Hematopoietic multipotent progenitor cell treated with erythropoietin and hydrocortisone succinate and interleukin-3 and kit ligand, for 4 days (in vitro differentiated cells): Measurements from ENCODE around the gene METTL17.
"Not testable (repeated sequence)": the region's sequence is repeated elsewhere in the genome, so short reads cannot be mapped to it uniquely, and the experiment has no call there.

Source experiments
- DNase-seq: peaks from one replicate; pipeline ENCODE4 v3.0.0-alpha.2; 2015

The METTL17 gene

DNA sequence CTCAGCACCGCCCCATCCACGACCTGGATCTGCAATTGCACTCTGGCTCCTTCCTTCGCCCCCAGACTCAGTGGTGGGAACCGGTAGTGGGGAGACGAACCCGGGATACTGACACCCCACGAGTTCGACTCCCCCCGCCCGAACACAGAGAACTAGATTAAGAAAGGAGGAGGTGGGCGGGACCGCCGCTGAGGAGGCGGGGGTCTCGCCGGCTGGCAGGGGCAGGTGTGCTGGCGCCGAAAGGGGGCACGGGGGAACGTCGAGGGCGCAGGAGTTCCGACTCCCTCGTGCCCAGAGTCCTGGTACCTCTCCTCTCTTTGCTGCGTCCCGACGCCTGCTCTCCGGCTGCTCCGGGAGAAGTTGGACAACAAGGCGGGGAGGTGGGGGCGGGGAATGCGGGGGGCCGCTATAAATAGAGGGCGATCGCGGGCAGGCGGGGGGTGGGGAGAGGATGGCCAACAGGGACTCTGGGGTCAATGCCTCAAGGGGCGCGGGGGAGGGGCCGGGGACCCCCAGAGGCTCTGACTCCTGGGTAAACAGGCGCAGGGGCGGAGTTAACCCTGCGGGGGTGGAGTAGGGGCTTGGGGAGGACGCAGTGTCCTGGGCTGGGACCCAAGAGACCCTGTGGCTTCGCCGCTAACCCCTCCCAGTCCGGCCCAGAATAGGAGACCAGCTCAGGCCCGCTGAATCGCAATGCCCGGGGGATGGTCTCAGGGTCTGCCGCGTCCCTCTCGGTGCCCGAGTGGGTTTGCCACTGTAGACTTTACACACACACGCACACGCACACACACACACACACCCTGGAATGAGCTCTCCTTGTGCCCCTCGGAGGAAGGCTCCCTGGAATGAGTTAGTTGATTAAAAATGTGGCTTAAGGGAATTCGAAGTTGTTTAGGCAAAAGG lies 35.8 kb downstream of the METTL17 start:
- DNase-seq = no peak

DNA sequence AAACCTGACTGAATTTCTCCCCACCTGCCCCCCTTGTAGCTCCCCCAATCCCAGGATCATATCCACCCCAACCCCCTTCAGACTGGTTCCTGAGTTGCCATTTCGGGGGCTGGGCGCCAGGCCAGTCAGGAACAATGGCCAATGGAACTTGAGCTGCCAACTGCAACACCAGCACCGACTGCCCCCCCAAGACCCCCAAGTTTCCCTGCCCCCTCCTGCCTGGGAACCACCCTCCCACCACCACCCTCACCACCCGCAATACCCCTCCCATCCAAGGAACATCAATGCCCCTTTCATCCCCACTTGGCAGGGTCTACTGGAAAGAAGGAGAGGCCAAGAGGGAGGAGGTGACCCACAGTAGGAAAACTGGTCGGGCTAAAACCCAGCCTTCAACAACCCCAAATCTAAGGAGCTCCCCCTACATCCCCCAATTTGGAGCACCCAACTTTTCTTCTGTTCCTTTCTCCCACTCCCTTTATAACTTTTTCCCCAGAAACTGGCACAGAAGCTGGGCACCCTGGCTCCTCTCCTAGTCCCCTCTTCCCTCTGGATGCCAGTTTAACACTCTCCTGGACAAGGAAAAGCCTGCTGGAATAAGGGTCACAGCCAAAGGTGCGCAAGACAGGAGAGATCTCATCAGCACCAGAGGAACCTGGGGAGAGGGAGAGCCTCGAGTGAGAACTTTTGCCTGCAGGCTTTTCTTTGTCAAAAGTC lies 36.7 kb downstream of the METTL17 start:
- no peak for DNase-seq

DNA sequence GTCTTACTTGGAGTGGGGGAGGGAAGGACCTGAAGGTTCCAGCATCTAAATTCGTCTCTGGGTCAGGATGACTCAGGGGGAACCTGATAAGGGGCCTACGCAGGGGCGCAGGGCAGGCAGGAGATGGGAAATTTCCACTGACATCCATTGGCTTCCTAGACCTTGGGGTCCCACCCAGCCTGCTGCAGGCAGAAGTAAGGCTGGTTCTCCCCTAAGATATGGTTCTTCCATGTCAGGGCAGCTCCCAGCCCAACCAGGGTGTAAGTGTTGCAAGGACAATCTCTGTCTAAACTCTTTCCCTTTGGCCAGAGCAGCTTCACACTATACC lies 37.2 kb downstream of the METTL17 start:
- no peak for DNase-seq

DNA sequence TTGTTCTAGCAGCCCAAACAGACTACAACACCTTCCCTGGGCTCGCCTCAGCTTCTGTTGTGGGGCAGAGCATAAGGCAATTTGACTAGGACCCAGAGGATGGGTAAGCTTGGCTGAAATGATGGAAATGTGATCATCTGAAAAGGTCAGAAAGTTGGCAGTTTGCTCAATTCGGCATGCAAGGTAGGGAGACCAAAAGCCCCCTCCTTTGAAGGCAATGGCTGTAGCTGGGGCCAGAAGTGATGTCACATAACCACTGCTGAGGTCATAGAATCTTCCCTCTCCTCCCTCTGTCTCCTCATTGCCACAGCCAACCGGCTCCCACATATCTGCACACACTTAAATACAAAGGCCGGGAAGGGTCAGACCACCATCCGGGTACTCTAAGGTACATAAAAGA lies 40.1 kb downstream of the METTL17 start, which contains the start of gene TPPP2:
Gene TPPP2 (plus strand): TSS at position 301 of the 400 bp plus-strand sequence. CDS start 365 bp downstream, outside the sequence.
- no peak for DNase-seq

DNA sequence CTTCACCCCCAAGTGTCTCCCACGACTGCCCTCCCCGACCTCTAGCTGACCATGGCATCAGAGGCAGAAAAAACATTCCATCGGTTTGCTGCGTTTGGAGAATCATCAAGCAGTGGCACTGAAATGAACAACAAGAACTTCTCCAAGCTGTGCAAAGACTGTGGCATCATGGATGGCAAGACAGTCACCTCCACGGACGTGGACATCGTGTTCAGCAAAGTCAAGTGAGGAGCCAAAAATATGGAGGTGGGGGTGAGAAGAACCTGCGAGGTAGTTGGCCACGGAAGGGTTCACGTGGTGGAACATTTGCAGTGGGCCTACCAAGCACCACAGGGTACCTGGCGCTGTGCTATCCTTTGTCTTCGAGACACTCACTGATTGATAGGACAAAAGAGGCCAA lies 40.8 kb downstream of the METTL17 start:
- no peak for DNase-seq

DNA sequence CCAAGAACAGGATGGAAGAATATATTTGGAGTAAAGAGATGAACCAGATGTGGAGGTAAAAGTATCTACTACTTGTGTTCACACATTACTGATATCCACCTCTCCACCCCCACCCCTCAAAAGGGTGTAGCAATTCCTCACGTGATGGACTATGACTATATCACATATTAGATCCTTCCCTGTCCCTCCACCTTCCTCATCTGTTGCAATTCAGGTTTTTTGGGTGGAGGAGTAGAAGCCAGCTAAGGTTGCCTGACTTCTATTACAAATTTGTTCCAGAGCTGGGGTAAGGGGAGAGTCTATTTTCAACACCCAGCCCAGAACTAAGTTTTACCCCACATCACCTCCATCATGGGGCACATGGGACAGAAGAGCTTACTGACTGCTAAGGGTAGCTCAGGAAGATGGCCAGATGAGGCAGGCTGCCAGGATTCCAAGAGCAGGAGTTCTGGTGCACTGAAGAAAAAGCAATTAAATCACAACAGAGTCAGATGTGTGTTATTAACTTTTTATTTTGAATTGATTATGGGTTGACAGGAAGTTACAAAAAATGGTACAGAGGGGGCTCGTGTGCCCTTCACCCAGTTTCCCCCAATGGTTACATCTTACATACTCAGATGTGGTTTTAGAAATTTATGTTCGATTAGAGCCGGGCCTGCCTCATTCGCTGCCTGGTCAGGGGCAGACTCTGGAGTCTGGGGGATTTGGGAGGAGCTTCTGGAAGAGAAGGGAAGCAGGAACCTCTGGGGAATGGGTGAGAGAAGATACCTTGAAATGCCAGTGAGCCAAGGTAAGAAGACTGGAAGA lies 42.7 kb downstream of the METTL17 start:
- no peak for DNase-seq

DNA sequence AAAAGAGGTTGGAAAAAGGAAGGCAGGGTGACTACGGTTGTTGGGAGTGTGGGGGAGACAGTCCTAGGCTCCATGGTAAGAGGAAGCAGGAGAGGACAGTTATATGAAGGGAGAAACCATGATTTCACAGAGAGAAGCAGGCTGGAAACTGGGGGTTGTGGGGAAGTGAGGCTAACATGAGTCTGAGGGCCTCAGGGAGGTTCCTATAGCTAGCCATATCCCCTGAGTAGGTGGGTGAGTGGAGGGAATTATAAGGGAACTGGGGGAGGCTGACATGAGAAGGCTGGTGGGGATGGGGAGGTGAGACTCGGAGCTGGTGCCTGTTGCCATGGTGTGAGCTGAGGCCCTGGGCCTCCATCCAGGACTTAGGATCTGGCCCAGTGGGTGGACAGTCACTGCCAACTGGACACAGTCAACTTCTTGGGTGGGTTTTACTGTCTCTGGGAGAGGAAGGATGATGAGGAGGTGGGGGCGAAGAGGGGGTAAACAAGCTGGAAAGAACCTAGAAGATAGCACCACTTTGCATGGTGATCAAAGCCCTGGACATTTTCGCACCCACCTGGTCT lies 43.4 kb downstream of the METTL17 start:
- no peak for DNase-seq

DNA sequence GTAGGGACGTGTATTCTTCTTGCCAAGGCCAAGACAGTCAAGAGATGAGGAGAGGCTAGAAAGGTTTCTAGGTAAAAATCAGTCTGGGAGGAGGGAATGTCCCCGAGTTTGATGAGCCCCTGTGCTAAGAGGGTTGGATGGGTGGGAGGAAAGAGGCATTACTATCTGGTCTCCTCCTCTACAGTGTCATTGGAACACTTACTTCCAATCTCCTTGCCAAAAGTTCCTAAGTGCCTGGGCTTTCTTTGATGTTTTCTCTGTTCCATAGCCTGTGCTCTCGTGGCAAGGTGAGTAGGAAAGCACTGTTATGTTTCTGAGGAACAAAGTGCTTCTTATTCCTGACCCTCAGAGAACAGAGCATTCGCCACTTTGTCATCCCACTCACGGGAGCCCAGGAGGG lies 44.9 kb downstream of the METTL17 start, which contains the start of gene RNASE13:
Gene RNASE13 (minus strand): TSS at position 101 of the 400 bp plus-strand sequence. CDS start 519 bp downstream, outside the sequence.
- DNase-seq = no peak

DNA sequence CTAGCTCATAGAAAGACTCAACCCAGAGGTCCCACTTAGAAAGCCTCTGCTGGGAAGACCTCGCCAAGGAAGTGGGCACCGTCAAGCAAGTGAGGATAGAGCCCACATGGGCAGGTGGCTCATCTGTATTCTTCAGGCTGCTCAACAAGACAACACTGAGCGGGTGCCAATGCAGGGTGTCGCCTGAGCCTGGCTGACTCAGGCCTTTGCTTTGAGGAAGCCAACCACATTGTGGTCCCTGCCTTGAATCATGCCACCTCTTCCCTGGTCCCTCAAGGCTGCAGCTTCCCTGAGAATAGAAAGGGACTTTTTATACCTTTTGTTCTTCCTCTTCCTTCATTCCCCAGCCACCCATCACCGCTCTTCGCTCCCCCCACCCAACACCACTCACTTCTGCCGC lies 47.0 kb downstream of the METTL17 start:
- DNase-seq = no peak

DNA sequence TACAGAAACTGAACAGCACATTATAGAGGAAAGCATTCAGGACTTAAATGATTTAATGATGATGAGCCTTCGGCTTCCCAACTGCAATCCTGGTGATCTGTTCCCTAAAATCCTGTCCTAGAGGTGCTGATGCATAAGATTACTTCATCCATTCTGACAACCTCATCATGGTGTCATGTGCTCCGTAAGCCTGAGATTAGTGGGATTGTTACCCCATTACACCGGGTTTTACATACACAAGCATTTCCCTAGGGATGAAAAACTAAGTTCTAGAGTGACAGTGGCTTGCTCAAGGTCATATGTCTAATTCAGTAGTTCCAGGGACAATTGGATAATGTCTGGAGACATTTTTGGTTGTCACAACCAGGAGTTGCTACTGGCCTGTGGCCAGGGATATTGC lies 47.4 kb downstream of the METTL17 start:
- no peak for DNase-seq

DNA sequence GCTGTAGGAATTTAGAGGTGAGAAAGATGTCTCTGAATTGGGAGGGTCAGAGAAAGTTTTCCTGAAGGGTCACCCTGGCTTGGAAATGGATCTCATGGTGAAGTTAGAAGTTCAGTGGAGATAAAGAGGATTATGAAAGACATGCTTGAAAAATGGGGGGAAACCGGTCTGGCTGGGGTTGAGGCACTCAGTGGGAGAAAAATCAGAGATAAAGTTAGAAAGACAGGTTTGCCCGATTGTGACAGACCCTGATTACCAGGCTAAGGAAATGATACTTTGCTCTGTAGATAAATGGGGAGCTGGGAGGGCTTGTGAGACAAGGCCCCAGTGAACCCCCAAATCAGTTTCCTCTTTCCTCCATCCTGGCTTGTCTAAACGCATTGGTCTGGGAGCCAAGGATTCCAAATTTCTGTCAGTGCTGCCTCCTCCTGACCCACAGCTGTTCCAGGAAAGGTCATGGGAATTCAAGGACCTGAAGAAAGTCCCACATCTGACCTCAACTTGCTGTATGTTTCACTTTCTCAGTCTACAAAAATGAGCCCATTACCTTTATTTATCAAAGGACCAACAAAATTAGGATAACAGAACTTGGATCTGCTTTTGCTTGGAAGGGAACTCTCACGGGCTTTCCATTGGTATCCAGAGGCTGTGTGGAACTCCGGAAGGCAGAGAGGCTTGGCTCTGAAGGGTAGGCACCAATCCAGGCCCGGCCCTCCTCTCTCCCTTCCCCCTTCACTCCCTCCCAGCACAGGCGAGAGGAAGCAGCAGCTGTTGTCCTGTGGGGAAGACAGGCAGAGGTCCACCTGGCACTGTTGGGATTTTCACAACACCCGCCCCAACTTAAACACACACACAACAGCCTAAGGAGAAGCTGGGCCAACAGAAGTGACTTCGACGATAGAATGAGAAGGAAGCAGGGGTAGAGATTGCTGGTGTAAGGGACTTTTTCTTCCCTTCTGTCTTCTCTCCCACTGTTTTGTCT lies 49.0 kb downstream of the METTL17 start:
- no peak for DNase-seq

DNA sequence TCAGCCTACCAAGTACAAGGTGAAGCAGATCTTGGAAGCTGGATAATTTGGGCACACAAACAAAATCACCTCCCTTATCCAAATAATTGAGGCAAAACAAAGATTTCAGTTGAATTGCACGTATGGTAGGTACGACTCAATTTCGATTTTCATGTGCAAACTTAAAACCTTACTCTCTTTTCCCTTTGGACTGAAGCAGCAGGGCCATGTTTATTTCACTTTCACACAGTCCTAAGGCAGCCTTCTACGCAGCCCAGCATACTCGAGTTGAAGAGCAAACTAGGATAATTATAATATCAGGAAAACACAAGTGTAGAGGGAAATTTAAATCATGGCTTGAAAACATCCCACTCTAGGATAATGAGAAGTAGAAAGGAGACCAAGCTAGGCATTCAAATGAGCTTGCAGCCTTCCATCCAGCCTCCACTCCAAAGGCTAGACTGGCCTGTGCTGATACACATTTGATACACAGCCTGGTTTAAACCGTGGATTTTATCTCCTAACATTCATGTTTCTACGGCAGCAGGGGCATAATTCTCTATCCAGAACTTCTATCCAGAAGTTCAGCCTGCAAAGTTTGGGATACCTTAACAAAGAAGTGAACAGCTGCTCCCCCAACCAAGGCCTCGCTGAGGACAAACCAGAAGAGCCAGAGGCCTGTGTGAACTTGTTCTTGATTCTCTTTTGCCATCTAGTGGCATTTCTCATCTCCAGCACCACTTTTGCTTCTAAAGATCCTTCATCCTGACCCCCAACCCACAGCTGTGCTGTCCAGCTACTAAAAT lies 50.0 kb downstream of the METTL17 start:
- peak; percentile 85 for DNase-seq

DNA sequence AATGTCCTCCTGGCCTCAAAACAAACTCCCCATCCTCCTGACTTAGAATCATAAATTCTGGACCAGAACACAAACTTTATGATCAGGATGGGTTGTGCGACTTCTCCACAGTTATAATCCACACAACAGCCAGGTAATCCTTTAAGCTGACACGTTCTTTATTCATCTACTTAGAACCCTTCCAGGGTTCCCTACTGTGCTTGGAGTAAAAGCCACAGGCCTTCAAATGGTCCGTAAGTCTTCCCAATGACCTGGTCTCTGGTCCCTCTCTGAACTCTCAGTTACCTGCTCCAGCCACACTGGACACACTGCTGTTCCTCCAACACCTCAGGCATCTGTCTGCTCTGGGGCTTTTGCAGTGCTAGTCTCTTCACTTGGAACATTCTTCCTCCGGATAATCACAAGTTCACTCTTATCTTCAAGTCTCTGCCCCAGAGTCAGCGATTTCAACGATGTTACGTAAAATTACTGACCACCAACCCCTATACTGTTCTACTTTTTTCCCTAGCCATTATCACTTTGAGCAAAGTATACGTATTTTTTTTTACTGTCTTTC lies 50.7 kb downstream of the METTL17 start:
- DNase-seq = peak; percentile 33

DNA sequence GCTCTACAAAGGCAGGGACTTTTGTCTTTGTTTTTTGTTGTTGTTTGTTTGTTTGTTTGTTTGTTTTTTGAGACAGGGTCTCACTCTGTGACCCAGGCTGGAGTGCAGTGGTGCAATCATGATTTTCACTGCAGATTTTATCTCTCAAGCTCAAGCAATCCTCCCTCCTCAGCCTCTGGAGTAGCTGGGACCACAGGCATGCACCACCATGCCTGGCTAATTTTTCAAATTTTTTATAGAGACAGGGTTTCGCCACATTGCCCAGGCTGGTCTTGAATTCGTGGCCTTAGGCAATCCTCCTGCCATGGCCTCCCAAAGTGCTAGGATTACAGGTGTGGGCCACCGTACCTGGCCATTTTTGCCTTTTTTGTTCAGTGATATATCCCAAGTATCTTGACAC lies 51.2 kb downstream of the METTL17 start:
- not testable (repeated sequence) for DNase-seq

DNA sequence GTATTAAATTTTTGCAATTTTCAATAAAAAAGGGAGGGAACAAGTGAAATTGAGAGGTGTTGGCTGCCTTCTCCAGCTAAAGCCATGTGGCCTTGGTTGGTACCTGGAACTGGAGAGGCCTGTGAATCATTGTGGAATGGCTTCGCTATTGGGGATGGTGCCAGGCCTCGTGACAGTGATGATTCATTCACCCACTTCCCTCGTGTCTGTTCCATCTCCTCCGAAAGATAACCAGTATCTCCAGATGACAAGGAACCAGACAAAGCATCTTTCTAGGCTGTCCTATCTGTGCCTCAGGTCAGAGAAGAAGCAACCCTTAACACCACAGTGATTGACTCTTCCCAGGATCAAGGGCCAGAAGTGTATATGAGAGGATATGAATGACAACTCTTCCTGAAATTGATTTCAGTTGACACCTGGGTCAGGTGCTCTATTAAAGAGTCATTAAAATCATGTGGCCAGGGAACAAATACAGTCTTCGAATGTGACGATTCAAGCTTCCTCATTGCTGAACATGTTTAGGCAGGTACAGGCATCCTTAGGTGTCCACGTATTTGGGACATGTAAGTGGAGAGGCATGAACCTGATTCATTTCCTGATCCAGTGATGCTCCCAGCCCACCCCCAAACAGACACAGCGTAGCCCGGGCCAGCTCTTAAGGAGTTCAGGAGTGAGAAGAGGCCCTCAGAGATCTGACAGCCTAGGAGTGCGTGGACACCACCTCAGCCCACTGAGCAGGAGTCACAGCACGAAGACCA lies 52.1 kb downstream of the METTL17 start, which contains the start of gene RNASE7:
Gene RNASE7 (plus strand): TSS at position 687 of the 758 bp plus-strand sequence. CDS start 631 bp downstream, outside the sequence.
- DNase-seq = peak; percentile 54

DNA sequence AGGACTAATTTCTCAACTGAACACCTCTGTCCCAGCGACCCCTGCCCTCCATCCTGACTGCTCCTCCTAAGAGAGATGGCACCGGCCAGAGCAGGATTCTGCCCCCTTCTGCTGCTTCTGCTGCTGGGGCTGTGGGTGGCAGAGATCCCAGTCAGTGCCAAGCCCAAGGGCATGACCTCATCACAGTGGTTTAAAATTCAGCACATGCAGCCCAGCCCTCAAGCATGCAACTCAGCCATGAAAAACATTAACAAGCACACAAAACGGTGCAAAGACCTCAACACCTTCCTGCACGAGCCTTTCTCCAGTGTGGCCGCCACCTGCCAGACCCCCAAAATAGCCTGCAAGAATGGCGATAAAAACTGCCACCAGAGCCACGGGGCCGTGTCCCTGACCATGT lies 53.1 kb downstream of the METTL17 start:
- DNase-seq = peak; percentile 30

DNA sequence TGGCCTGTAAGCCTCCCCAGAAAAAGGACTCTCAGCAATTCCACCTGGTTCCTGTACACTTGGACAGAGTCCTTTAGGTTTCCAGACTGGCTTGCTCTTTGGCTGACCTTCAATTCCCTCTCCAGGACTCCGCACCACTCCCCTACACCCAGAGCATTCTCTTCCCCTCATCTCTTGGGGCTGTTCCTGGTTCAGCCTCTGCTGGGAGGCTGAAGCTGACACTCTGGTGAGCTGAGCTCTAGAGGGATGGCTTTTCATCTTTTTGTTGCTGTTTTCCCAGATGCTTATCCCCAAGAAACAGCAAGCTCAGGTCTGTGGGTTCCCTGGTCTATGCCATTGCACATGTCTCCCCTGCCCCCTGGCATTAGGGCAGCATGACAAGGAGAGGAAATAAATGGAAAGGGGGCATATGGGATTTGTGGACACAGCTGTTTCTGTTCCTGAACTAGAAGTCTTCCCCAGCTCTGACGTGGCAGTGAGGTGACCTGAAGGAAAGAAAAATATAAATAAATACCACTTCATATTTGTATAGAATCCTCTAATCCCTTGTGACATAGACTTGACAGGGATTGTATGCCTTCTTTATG lies 53.7 kb downstream of the METTL17 start:
- no peak for DNase-seq

DNA sequence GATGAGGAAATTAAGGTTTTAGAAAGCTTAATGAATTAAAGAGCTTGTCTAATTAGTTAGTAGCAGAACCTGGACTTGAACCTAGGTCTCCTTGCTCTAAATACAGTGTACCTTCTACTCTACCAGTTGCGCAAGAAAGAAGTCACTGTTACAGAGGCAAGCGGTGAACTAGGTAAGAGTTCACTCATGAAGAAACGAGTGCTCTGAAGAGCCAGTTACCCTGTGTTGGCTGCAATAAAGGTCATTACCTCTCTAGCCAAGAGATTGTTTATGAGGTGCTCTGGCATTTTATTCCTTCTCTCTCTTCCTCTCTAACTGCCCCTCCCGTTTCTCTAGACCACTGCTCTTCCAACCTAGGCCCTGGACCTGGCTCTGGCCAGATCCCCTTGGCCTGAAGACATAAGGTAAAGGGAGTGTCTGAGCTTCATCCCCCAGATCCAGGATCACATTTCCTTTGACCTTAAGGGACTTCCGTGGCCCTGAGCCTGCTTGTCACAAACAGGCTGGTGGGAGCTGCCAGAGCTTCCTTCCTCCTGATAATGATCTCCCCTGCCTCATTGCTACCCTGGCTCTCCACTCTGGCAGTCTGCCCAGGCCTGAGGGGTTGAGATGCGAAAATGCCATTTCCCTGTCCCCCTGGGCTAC lies 54.3 kb downstream of the METTL17 start:
- DNase-seq = peak; percentile 91
